IMR-90 (cell line): Measurements from ENCODE around the gene VGLL1. TPM values are rescaled to one million over a fixed set of nuclear protein-coding genes. Genes with fewer than 3 reads are reported as not detected.

Source experiments
- ATAC-seq: fragments of 200-7000 bp; cut with Tn5 transposase; 2 replicates; pipeline ENCODE4 v1.9.1; 2020; ENCODE audit warnings: low read depth, mild to moderate bottlenecking, moderate library complexity
- BruUV-seq: library from RNA; stranded (reverse); fragments of 400-500 nt; replicated peaks from 2 replicates; lab custom pipeline; 2021; lab: Mats Ljungman, UMichigan
- CTCF ChIA-PET: fragments of 300-600 bp; formaldehyde crosslinking; extraction: SDS; loops from one replicate; lab custom pipeline; 2021; ENCODE audit warnings: antibody characterized with exemption; lab: Yijun Ruan, JAX
- POLR2A ChIA-PET: fragments of 300-600 bp; sonication (Branson Sonifier 250); formaldehyde crosslinking; loops from one replicate; lab custom pipeline; 2022; ENCODE audit warnings: antibody characterized with exemption; ENCODE audit not compliant: unreplicated experiment; lab: Charles Lee
- DNase-seq: peaks from one replicate; pipeline ENCODE4 v3.0.0; 2013
- H2AFZ ChIP-seq: replicated peaks from 2 replicates; pipeline ENCODE3; 2013; ENCODE audit warnings: low read length, mild to moderate bottlenecking; ENCODE audit not compliant: poor library complexity
- H2AK5ac ChIP-seq: 2 replicates; pipeline ENCODE4 v1.6.1; 2013; ENCODE audit warnings: low read depth, low read length, inconsistent platforms
- H2AK9ac ChIP-seq: replicated peaks from 2 replicates; pipeline ENCODE3; 2013; ENCODE audit warnings: mild to moderate bottlenecking, low read depth, low read length, moderate library complexity; ENCODE audit not compliant: poor library complexity
- H2BK120ac ChIP-seq: 2 replicates; pipeline ENCODE4 v1.6.1; 2013; ENCODE audit warnings: low read depth, low read length, inconsistent platforms
- H2BK15ac ChIP-seq: 3 replicates; pipeline ENCODE4 v1.6.1; 2013; ENCODE audit warnings: low read depth, low read length, inconsistent platforms
- H2BK20ac ChIP-seq: 2 replicates; pipeline ENCODE4 v1.6.1; 2013; ENCODE audit warnings: low read depth, mild to moderate bottlenecking, inconsistent platforms, low read length, moderate library complexity
- H2BK5ac ChIP-seq: 2 replicates; pipeline ENCODE4 v1.6.1; 2013; ENCODE audit warnings: mild to moderate bottlenecking, low read depth, low read length, inconsistent platforms; ENCODE audit not compliant: poor library complexity, severe bottlenecking
- H3K14ac ChIP-seq: replicated peaks from 2 replicates; pipeline ENCODE4 v1.6.1; 2013; ENCODE audit warnings: low read depth, low read length, inconsistent platforms
- H3K18ac ChIP-seq: 2 replicates; pipeline ENCODE4 v1.6.1; 2013; ENCODE audit warnings: low read depth, low read length, control low read depth
- H3K23ac ChIP-seq: 2 replicates; pipeline ENCODE4 v1.6.1; 2013; ENCODE audit warnings: low read depth, low read length, inconsistent platforms
- H3K27ac ChIP-seq: 2 replicates; pipeline ENCODE4 v1.5.1; 2013; ENCODE audit warnings: mild to moderate bottlenecking, control low read depth, low read length; ENCODE audit not compliant: insufficient read depth
- H3K27me3 ChIP-seq: 2 replicates; pipeline ENCODE4 v1.6.1; 2013; ENCODE audit warnings: low read length; ENCODE audit not compliant: control insufficient read depth, insufficient read depth
- H3K36me3 ChIP-seq: 2 replicates; pipeline ENCODE4 v1.6.1; 2013; ENCODE audit warnings: low read length, mixed read lengths; ENCODE audit not compliant: control insufficient read depth, insufficient read depth
- H3K4ac ChIP-seq: 2 replicates; pipeline ENCODE4 v1.6.1; 2013; ENCODE audit warnings: low read depth, low read length, inconsistent platforms
- H3K4me1 ChIP-seq: 2 replicates; pipeline ENCODE4 v1.6.1; 2013; ENCODE audit warnings: low read length, mixed read lengths; ENCODE audit not compliant: control insufficient read depth, insufficient read depth
- H3K4me2 ChIP-seq: 2 replicates; pipeline ENCODE4 v1.6.1; 2013; ENCODE audit warnings: low read depth, mild to moderate bottlenecking, control low read depth, low read length, moderate library complexity
- H3K4me3 ChIP-seq: 2 replicates; pipeline ENCODE4 v1.5.1; 2013; ENCODE audit warnings: low read depth, mild to moderate bottlenecking, control low read depth, low read length, moderate library complexity; ENCODE audit not compliant: insufficient read depth
- H3K56ac ChIP-seq: 2 replicates; pipeline ENCODE4 v1.6.1; 2013; ENCODE audit warnings: low read length, inconsistent platforms; ENCODE audit not compliant: insufficient read depth; ENCODE audit errors: extremely low read depth
- H3K79me1 ChIP-seq, 2 experiments: 2 replicates each; pipeline ENCODE4 v1.6.1; 2013; ENCODE audit warnings: low read length in 2 of 2, inconsistent platforms in 1 of 2, low read depth in 1 of 2
- H3K9ac ChIP-seq: 2 replicates; pipeline ENCODE4 v1.6.1; 2013; ENCODE audit warnings: low read depth, low read length, control low read depth
- H3K9me1 ChIP-seq: 2 replicates; pipeline ENCODE4 v1.6.1; 2013; ENCODE audit warnings: low read length, inconsistent platforms; ENCODE audit not compliant: insufficient read depth
- H3K9me3 ChIP-seq: 2 replicates; pipeline ENCODE4 v1.6.1; 2013; ENCODE audit warnings: low read length; ENCODE audit not compliant: control insufficient read depth, insufficient read depth
- H4K20me1 ChIP-seq: 2 replicates; pipeline ENCODE4 v1.6.1; 2013; ENCODE audit warnings: low read length, inconsistent platforms; ENCODE audit not compliant: insufficient read depth
- H4K5ac ChIP-seq: 2 replicates; pipeline ENCODE4 v1.6.1; 2013; ENCODE audit warnings: mild to moderate bottlenecking, low read depth, low read length, control low read depth
- H4K8ac ChIP-seq, 2 experiments: 2 replicates each; pipeline ENCODE4 v1.6.1; 2013; ENCODE audit warnings: low read depth in 2 of 2, low read length in 2 of 2, control low read depth in 1 of 2, inconsistent platforms in 1 of 2
- H4K91ac ChIP-seq: 2 replicates; pipeline ENCODE4 v1.6.1; 2013; ENCODE audit warnings: low read depth, low read length, inconsistent platforms; ENCODE audit not compliant: insufficient read depth
- BHLHE40 ChIP-seq: fragments of 150-350 bp; IDR thresholded peaks from 2 replicates; pipeline ENCODE4 v1.6.1; 2016; ENCODE audit warnings: mild to moderate bottlenecking, low read depth, low read length
- CEBPB ChIP-seq: IDR thresholded peaks from 2 replicates; pipeline ENCODE4 v1.6.1; 2012; ENCODE audit warnings: low read depth, low read length, improper control_type of control experiment
- CHD1 ChIP-seq: IDR thresholded peaks from 2 replicates; pipeline ENCODE4 v1.6.1; 2012; ENCODE audit warnings: low read depth, low read length, improper control_type of control experiment
- MXI1 ChIP-seq: IDR thresholded peaks from 2 replicates; pipeline ENCODE4 v1.6.1; 2012; ENCODE audit warnings: low read depth, mild to moderate bottlenecking, low read length, moderate library complexity, borderline replicate concordance
- NFE2L2 ChIP-seq: fragments of 150-350 bp; IDR thresholded peaks from 2 replicates; pipeline ENCODE4 v1.6.1; 2016; ENCODE audit warnings: low read depth, mild to moderate bottlenecking, low read length
- RAD21 ChIP-seq: IDR thresholded peaks from 2 replicates; pipeline ENCODE4 v1.6.1; 2012; ENCODE audit warnings: low read length, improper control_type of control experiment
- RFX5 ChIP-seq: IDR thresholded peaks from 2 replicates; pipeline ENCODE4 v1.8.0; 2012; ENCODE audit warnings: low read depth, mild to moderate bottlenecking, low read length, moderate library complexity
- dilution Hi-C: fragments of 300-500 bp; cut with HindIII; formaldehyde crosslinking; loops from one replicate; pipeline ENCODE4 v1.14.3; 2018; ENCODE audit warnings: low sequenced_read_pairs; ENCODE audit not compliant: unreplicated experiment
- in situ Hi-C: fragments of 300-500 bp; cut with MboI; formaldehyde crosslinking; loops from 3 replicates; pipeline ENCODE4 v1.14.3; 2019; ENCODE audit warnings: low sequenced_read_pairs, inconsistent platforms, mixed read lengths
- intact Hi-C: fragments of 100-400 bp; cut with micrococcal nuclease; formaldehyde crosslinking; loops from 2 replicates; pipeline ENCODE4 v1.10.0; 2022
- polyA plus RNA-seq, 3 experiments: library from polyadenylated mRNA; depleted of rRNA; stranded (reverse); fragments of >200 nt; gene quantifications; 2 replicates each; pipeline ENCODE4 v1.2.3, GENCODE V29; 2012; ENCODE audit warnings: low replicate concordance in 1 of 3
- total RNA-seq: library from RNA; depleted of rRNA; stranded (reverse); fragments of >200 nt; gene quantifications from 2 replicates; pipeline ENCODE4 v1.2.3, GENCODE V29; 2012
- TF ChIP-seq, protein P1 (sequence below): fragments of 150-350 bp; IDR thresholded peaks from 2 replicates; pipeline ENCODE4 v1.6.1; 2016; ENCODE audit warnings: low read depth, mild to moderate bottlenecking, low read length, moderate library complexity, borderline replicate concordance

The VGLL1 gene
- total and polyA plus RNA-seq, 2 of the 4 experiments (the other 2 are of a cell fraction), result not detected

DNA sequence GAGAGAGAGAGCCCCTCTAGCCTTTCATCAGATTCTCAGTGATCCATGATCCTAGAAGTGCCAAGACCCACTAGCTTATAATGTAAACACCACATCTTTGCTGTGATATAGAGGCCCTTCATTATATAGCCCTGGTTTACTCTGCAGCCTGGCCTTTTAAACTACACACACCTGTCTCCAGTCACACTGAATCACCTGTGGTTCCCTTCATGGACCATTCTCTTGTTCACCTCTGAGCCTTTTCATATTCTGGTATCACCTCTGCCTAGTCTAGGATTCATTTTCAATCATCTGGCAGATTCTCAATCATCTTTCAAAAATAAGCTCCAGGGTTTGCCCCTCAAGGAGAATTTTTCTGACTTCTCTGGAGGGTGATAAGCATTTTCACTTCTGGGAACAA lies 65.9 kb downstream of the VGLL1 start:
- no peak overlapping the region for H3K4me3 ChIP-seq

More for the DNA sequence above, 65.9 kb downstream of the VGLL1 start:
- Histone ChIP-seq H3K27me3 (no peaks in the 10 kb centered on the region), H4K8ac (no peak overlapping the region), H2BK15ac (no peak overlapping the region), H3K9ac (no peak overlapping the region), H2AFZ (no peak overlapping the region), H3K4ac (no peak overlapping the region), H3K36me3 (no peaks in the 10 kb centered on the region), H3K9me1 (no peaks in the 10 kb centered on the region), H4K20me1 (no peaks in the 10 kb centered on the region), H2AK5ac (no peak overlapping the region), H4K5ac (no peak overlapping the region), H4K91ac (no peak overlapping the region), H2BK5ac (no peak overlapping the region), H2AK9ac (no peak overlapping the region), H3K4me1 (no peaks in the 10 kb centered on the region), H3K9me3 (no peaks in the 10 kb centered on the region), H3K79me1 (no peaks in the 10 kb centered on the region), H3K23ac (no peak overlapping the region), H3K56ac (no peak overlapping the region), H3K14ac (no peak overlapping the region), H2BK20ac (no peak overlapping the region), H3K18ac (no peak overlapping the region), H2BK120ac (no peak overlapping the region), H3K27ac (no peak overlapping the region), H3K4me2 (no peak overlapping the region)
- DNase-seq (no peak), ATAC-seq (no peak)
- no TSS peak for BruUV-seq
- TF ChIP-seq, protein P1, sequence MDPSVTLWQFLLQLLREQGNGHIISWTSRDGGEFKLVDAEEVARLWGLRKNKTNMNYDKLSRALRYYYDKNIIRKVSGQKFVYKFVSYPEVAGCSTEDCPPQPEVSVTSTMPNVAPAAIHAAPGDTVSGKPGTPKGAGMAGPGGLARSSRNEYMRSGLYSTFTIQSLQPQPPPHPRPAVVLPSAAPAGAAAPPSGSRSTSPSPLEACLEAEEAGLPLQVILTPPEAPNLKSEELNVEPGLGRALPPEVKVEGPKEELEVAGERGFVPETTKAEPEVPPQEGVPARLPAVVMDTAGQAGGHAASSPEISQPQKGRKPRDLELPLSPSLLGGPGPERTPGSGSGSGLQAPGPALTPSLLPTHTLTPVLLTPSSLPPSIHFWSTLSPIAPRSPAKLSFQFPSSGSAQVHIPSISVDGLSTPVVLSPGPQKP, result no peak
- TF ChIP-seq RFX5, result no peak
- no peak for TF ChIP-seq RAD21
- TF ChIP-seq BHLHE40, result no peak
- no peak for TF ChIP-seq MXI1
- TF ChIP-seq CHD1, result no peak
- no peak for TF ChIP-seq CEBPB
- no peak for TF ChIP-seq NFE2L2
- in situ Hi-C loops, result no loop called here
- POLR2A ChIA-PET, result no interaction called here
- intact Hi-C loops, result no loop called here
- dilution Hi-C loops, result no loop called here
- CTCF ChIA-PET, result interaction anchor here (0.6 kb wide), 1 partner anchor 404 kb away, joined by 4 read pairs; no protein-coding TSS in a partner anchor
